ENCODE data around the gene HOXA3. TPM values are rescaled to one million over a fixed set of nuclear protein-coding genes. Genes with fewer than 3 reads are reported as not detected.

The HOXA3 gene
- total and polyA plus RNA-seq, 8 donors, result 0.87 to 42.6 (median 5.0) TPM

DNA sequence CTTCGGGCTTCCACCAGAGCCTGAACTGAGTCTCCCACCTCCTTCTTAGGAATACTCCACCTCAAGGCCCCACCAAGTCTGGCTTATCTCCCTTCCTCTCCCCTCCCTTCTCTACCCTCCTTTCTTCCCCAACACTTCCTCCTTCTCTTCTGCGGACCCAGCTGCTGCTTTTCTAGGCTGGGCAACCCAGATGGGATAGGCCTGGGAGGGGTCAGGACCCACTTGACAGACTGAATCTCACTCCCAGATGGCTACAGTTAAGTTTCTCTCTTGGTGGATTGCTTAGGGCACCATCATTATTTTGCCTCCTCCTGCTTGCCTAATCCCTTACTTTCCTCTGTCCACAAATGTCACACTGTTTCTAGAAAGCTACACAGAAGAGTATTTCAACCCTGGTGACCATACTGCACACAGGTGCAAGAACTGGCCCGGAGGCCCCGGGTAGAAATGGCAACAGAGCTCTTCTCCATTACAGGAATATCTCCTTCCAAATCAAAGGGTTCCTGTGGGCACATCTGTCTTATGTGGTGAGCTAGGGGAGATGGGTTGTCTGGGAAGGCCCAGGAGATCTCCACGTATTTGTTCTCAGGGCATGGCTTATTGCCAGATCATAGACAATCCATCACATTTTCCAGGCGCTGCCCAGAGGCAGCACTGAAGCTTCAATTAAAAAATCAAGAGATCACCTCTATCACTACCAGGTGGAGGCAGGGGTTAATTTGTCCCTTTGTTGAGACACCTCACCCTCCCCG lies 37.8 kb upstream of the HOXA3 start:
- 31 to 53% (median 32%) methylated on average over 6 to 7 of the region's 7 CpGs for WGBS, 5 donors
- H3K4me3 ChIP-seq, result no peak overlapping the region
- peaks cover 35 to 54% (median 49%) of the 10 kb centered on the region in 4 donors for H3K4me1 ChIP-seq
- DNase-seq, result peak in 1 of 2 donors; percentile 8
- H3K9me3 ChIP-seq, result peaks cover 0 to 10% (median 0%) of the 10 kb centered on the region in 4 donors
- TF ChIP-seq POLR2AphosphoS5 (IDR thresholded peaks at IDR 0.05), result no peak
- TF ChIP-seq, protein P1, sequence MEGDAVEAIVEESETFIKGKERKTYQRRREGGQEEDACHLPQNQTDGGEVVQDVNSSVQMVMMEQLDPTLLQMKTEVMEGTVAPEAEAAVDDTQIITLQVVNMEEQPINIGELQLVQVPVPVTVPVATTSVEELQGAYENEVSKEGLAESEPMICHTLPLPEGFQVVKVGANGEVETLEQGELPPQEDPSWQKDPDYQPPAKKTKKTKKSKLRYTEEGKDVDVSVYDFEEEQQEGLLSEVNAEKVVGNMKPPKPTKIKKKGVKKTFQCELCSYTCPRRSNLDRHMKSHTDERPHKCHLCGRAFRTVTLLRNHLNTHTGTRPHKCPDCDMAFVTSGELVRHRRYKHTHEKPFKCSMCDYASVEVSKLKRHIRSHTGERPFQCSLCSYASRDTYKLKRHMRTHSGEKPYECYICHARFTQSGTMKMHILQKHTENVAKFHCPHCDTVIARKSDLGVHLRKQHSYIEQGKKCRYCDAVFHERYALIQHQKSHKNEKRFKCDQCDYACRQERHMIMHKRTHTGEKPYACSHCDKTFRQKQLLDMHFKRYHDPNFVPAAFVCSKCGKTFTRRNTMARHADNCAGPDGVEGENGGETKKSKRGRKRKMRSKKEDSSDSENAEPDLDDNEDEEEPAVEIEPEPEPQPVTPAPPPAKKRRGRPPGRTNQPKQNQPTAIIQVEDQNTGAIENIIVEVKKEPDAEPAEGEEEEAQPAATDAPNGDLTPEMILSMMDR (IDR thresholded peaks at IDR 0.05), result no peak
- TF ChIP-seq POLR2A (IDR thresholded peaks at IDR 0.05), result no peak
- TF ChIP-seq EP300 (IDR thresholded peaks at IDR 0.05), result no peak
- H3K36me3 ChIP-seq, result no peaks in the 10 kb centered on the region
- no peak overlapping the region for H3K27ac ChIP-seq
- intact Hi-C loops (cut with DNase I; ENCODE audit: low total_unique reads), result no loop called here
- H3K27me3 ChIP-seq, result peaks cover 79 to 100% (median 99%) of the 10 kb centered on the region in 3 donors

- DNase-seq, result peak in 1 of 2 donors; percentile 13
- Histone ChIP-seq H3K27me3 (peaks cover 85 to 100% (median 99%) of the 10 kb centered on the region in 3 donors), H3K36me3 (no peaks in the 10 kb centered on the region), H3K9me3 (peaks cover 0 to 14% (median 0%) of the 10 kb centered on the region in 4 donors), H3K4me1 (peaks cover 42 to 61% (median 56%) of the 10 kb centered on the region in 4 donors), H3K27ac (no peak overlapping the region), H3K4me3 (peak overlapping the region in 2 of 4 donors; percentile 19 to 33)
- TF ChIP-seq POLR2AphosphoS5 (IDR thresholded peaks at IDR 0.05) (no peak), EP300 (IDR thresholded peaks at IDR 0.05) (no peak), POLR2A (IDR thresholded peaks at IDR 0.05) (no peak)
- TF ChIP-seq, protein P1 (IDR thresholded peaks at IDR 0.05), result no peak
- intact Hi-C loops (cut with DNase I; ENCODE audit: low total_unique reads), result no loop called here
- 6 to 35% (median 12%) methylated on average over 4 to 22 of the region's 22 CpGs for WGBS, 5 donors
These were observed 37.1 kb upstream of the HOXA3 start for GRCh38 chr7:27189295-27189996.

DNA sequence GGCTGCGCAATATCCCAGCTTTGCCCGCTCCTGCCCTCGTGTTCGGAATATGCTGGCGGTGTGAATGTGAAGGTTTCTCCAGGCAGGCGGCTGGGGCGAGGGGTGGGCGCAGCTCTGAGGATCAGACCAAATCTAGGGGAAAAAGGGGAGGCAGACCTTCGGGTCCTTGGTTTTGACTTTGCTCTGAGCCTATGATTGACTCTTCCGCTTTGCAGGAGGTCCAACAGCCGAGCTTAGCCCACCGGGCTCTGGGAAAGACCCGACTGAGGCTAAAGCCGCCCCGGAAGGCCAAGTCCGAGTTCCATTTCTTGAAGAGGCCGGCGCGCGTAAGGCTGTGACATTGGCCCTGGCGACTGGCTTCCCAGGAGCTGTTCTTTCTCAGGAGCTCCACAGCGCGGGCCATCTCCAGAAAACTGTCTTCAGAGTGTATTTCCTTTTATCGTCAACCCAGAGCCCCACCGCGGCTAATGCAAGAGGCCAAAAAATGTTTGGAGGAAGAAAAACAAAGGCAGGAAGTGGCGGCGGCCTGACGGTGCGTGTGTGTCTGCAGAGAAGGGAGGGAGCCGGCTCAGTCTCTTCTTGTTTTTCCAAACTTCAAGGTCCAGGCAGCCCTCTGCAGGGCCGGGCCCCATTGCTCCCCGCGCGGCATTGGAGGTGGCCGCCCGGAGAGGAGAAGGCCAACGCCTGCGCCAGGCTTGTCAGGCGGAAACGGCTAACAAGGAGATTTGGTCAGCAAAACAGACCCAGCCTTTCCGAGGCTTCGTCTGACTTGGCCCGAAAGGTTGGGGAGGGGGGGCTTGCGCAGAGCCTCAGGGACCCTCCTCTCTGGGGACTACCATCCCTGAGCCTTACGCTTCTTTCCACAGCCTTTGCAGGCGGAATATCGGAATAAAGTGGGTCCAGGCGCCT lies 36.3 kb upstream of the HOXA3 start:
- H3K4me3 ChIP-seq, result peak overlapping the region in 2 of 4 donors; percentile 19 to 33
- TF ChIP-seq POLR2AphosphoS5 (IDR thresholded peaks at IDR 0.05) (no peak), EP300 (IDR thresholded peaks at IDR 0.05) (no peak), POLR2A (IDR thresholded peaks at IDR 0.05) (no peak)
- TF ChIP-seq, protein P1 (IDR thresholded peaks at IDR 0.05), result no peak
- DNase-seq, result peak in 1 of 2 donors; percentile 28
- H3K27ac ChIP-seq, result no peak overlapping the region
- H3K9me3 ChIP-seq, result peaks cover 0 to 16% (median 0%) of the 10 kb centered on the region in 4 donors
- 7 to 14% (median 8%) methylated on average over 23 to 49 of the region's 49 CpGs for WGBS, 5 donors
- peaks cover 84 to 100% (median 100%) of the 10 kb centered on the region in 3 donors for H3K27me3 ChIP-seq
- peaks cover 50 to 68% (median 64%) of the 10 kb centered on the region in 4 donors for H3K4me1 ChIP-seq
- intact Hi-C loops (cut with DNase I; ENCODE audit: low total_unique reads), result no loop called here
- no peaks in the 10 kb centered on the region for H3K36me3 ChIP-seq
